Activated naive CD8-positive, alpha-beta T cell treated with anti-CD3 and anti-CD28 coated beads for 36 hours (primary cell): Measurements from ENCODE around the gene RUSF1. TPM values are rescaled to one million over a fixed set of nuclear protein-coding genes. Genes with fewer than 3 reads are reported as not detected.

ENCODE experiments used
- DNase-seq: peaks from one replicate; pipeline ENCODE4 v3.0.0; 2021
- H3K27ac Mint-ChIP-seq: one replicate; pipeline ENCODE4 v1.8.0; 2022; ENCODE audit warnings: mild to moderate bottlenecking, moderate library complexity, mixed read lengths
- H3K27me3 Mint-ChIP-seq: one replicate; pipeline ENCODE4 v1.8.0; 2022; ENCODE audit warnings: mild to moderate bottlenecking, mixed read lengths
- H3K36me3 Mint-ChIP-seq: one replicate; pipeline ENCODE4 v1.8.0; 2021; ENCODE audit warnings: mild to moderate bottlenecking, mixed read lengths
- H3K4me1 Mint-ChIP-seq: one replicate; pipeline ENCODE4 v1.8.0; 2021; ENCODE audit warnings: mixed read lengths
- H3K4me3 Mint-ChIP-seq: one replicate; pipeline ENCODE4 v1.8.0; 2022; ENCODE audit warnings: mild to moderate bottlenecking, moderate library complexity, mixed read lengths
- H3K9me3 Mint-ChIP-seq: one replicate; pipeline ENCODE4 v1.8.0; 2022; ENCODE audit warnings: mixed read lengths
- total RNA-seq, 2 experiments: library from RNA; stranded (reverse); gene quantifications; one replicate each; pipeline ENCODE4 v1.2.3, GENCODE V29; 2021

The RUSF1 gene
- total RNA-seq, 2 experiments from 2014 or later: 36.6 to 37.4 TPM

DNA sequence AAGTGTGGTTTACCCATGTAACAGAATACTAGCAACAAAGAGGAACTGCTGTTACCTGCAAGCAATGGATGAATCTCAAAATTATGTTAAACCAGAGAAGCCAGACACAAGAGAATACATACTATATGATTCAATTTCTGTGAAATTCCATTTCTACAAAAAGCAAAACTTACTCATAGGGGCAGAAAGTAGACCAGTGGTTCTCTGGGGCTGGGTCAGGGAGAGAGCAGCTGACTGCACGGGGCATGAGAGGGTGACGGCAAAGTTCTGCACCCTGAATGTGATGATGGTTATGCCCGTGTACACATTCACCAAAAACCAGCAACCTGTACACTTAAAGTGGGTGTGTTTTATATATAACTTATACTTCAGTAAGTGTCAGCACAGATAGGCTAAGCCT lies 68.7 kb downstream of the RUSF1 start:
- H3K4me1 Mint-ChIP-seq: peaks cover 17% of the 10 kb centered on the region
- no peak for DNase-seq
- H3K36me3 Mint-ChIP-seq: no peaks in the 10 kb centered on the region
- H3K4me3 Mint-ChIP-seq: no peak overlapping the region
- H3K27me3 Mint-ChIP-seq: peaks cover 3% of the 10 kb centered on the region
- H3K9me3 Mint-ChIP-seq: no peaks in the 10 kb centered on the region
- no peak overlapping the region for H3K27ac Mint-ChIP-seq

Other genes with a start within 250 kb of the RUSF1 start
- gene ITGAM, start 248.4 kb downstream of the RUSF1 start, total RNA-seq: under 1 TPM; 0.38 to 0.68 TPM
- 1 to 10 TPM; 1.4 to 1.6 TPM for gene ITGAX, start 153.2 kb downstream of the RUSF1 start, total RNA-seq
- not detected for gene ITGAD, start 115.1 kb downstream of the RUSF1 start, total RNA-seq
- not detected for gene COX6A2, start 80.0 kb downstream of the RUSF1 start, total RNA-seq
- under 1 TPM in 1 of 2 experiments, not detected in 1; 0.12 TPM for gene ZNF843, start 65.6 kb downstream of the RUSF1 start, total RNA-seq
- 10 to 100 TPM; 13.7 to 14.3 TPM for gene ARMC5, start 48.9 kb downstream of the RUSF1 start, total RNA-seq
- under 1 TPM; 0.32 to 0.49 TPM for gene TGFB1I1, start 36.2 kb downstream of the RUSF1 start, total RNA-seq
- under 1 TPM in 1 of 2 experiments, not detected in 1; 0.08 TPM for gene SLC5A2, start 25.3 kb downstream of the RUSF1 start, total RNA-seq
- gene AHSP, start 19.5 kb upstream of the RUSF1 start, total RNA-seq: not detected